Subcutaneous abdominal adipose tissue (tissue), 5 donors: Measurements from ENCODE around the gene NCK1.
"Not testable (repeated sequence)": the region's sequence is repeated elsewhere in the genome, so short reads cannot be mapped to it uniquely, and the experiment has no call there.

Experiments used
- H3K27ac ChIP-seq: one replicate; pipeline ENCODE4 v1.7.0; 2013; ENCODE audit warnings: low read depth, mild to moderate bottlenecking, inconsistent platforms, low read length, moderate library complexity
- H3K27me3 ChIP-seq, 5 donors: one replicate each; pipeline ENCODE4 v1.7.0; 2013; ENCODE audit warnings: low read length in 5 of 5, inconsistent platforms in 1 of 5; ENCODE audit not compliant: control insufficient read depth in 5 of 5, insufficient read depth in 4 of 5
- H3K36me3 ChIP-seq, 5 donors: one replicate each; pipeline ENCODE4 v1.7.0; 2013; ENCODE audit warnings: low read length in 5 of 5; ENCODE audit not compliant: control insufficient read depth in 5 of 5, insufficient read depth in 5 of 5
- H3K4me1 ChIP-seq, 5 donors: one replicate each; pipeline ENCODE4 v1.7.0; 2013; ENCODE audit warnings: low read length in 5 of 5, mild to moderate bottlenecking in 3 of 5, moderate library complexity in 1 of 5; ENCODE audit not compliant: control insufficient read depth in 5 of 5, insufficient read depth in 5 of 5
- H3K4me3 ChIP-seq, 5 donors: one replicate each; pipeline ENCODE4 v1.7.0; 2013; ENCODE audit warnings: low read length in 5 of 5, low read depth in 1 of 5
- H3K9ac ChIP-seq, 5 donors: one replicate each; pipeline ENCODE4 v1.7.0; 2013; ENCODE audit warnings: low read length in 5 of 5, mild to moderate bottlenecking in 4 of 5, moderate library complexity in 3 of 5
- H3K9me3 ChIP-seq, 5 donors: one replicate each; pipeline ENCODE4 v1.7.0; 2013; ENCODE audit warnings: low read length in 5 of 5; ENCODE audit not compliant: control insufficient read depth in 5 of 5
- donor health status: healthy.
- donor health status: healthy.
- donor health status: healthy.
- donor health status: healthy.
- donor health status: healthy.

The NCK1 gene

GRCh38 chr3:136987398-136987980 lies 125.5 kb downstream of the NCK1 start:
- H3K36me3 ChIP-seq, H3K9me3 ChIP-seq, H3K4me3 ChIP-seq, H3K27me3 ChIP-seq, H3K9ac ChIP-seq, H3K27ac ChIP-seq, H3K4me1 ChIP-seq: not testable (repeated sequence)

- Histone ChIP-seq H3K9ac (no peak overlapping the region), H3K27me3 (no peaks in the 10 kb centered on the region), H3K4me1 (no peaks in the 10 kb centered on the region), H3K9me3 (no peaks in the 10 kb centered on the region), H3K36me3 (no peaks in the 10 kb centered on the region), H3K4me3 (no peak overlapping the region), H3K27ac (no peak overlapping the region)
Measured at GRCh38 chr3:136988651-136989050, 126.6 kb downstream of the NCK1 start.

GRCh38 chr3:136989781-136990524 lies 127.9 kb downstream of the NCK1 start:
- Histone ChIP-seq H3K36me3 (no peaks in the 10 kb centered on the region), H3K9me3 (no peaks in the 10 kb centered on the region), H3K27me3 (no peaks in the 10 kb centered on the region), H3K4me3 (no peak overlapping the region), H3K4me1 (peaks cover 0 to 7% (median 7%) of the 10 kb centered on the region in 5 donors), H3K27ac (no peak overlapping the region), H3K9ac (no peak overlapping the region)

- H3K4me3 ChIP-seq, result no peak overlapping the region
- peaks cover 5 to 16% (median 15%) of the 10 kb centered on the region in 5 donors for H3K4me1 ChIP-seq
- no peaks in the 10 kb centered on the region for H3K36me3 ChIP-seq
- H3K9me3 ChIP-seq, result no peaks in the 10 kb centered on the region
- no peaks in the 10 kb centered on the region for H3K27me3 ChIP-seq
- H3K27ac ChIP-seq, result no peak overlapping the region
- H3K9ac ChIP-seq, result no peak overlapping the region
Measured at GRCh38 chr3:136990826-136991225, 128.8 kb downstream of the NCK1 start.

- Histone ChIP-seq H3K4me1 (peaks cover 7 to 19% (median 15%) of the 10 kb centered on the region in 5 donors), H3K36me3 (no peaks in the 10 kb centered on the region), H3K27ac (no peak overlapping the region)
Measured at GRCh38 chr3:136992115-136992514, 130.1 kb downstream of the NCK1 start.

GRCh38 chr3:136994772-136995516 lies 132.9 kb downstream of the NCK1 start:
- peak overlapping the region in 1 of 5 donors; percentile 31 for H3K9ac ChIP-seq
- H3K4me3 ChIP-seq, result peak overlapping the region in 2 of 5 donors; percentile 11 to 14
- peaks cover 7 to 19% (median 15%) of the 10 kb centered on the region in 5 donors for H3K4me1 ChIP-seq
- H3K9me3 ChIP-seq, result no peaks in the 10 kb centered on the region
- H3K36me3 ChIP-seq, result no peaks in the 10 kb centered on the region
- no peaks in the 10 kb centered on the region for H3K27me3 ChIP-seq
- peak overlapping the region; percentile 93 for H3K27ac ChIP-seq

More at GRCh38 chr3:136992115-136992514, 130.1 kb downstream of the NCK1 start:
- H3K9me3 ChIP-seq, result no peaks in the 10 kb centered on the region
- no peaks in the 10 kb centered on the region for H3K27me3 ChIP-seq
- H3K4me3 ChIP-seq, result no peak overlapping the region
- H3K9ac ChIP-seq, result no peak overlapping the region

GRCh38 chr3:136995652-136996051 lies 133.6 kb downstream of the NCK1 start:
- H3K36me3 ChIP-seq, result peaks cover 0 to under 1% (median 0%) of the 10 kb centered on the region in 5 donors
- H3K4me1 ChIP-seq, result peaks cover 7 to 19% (median 15%) of the 10 kb centered on the region in 5 donors
- H3K27me3 ChIP-seq, result no peaks in the 10 kb centered on the region
- H3K9me3 ChIP-seq, result no peaks in the 10 kb centered on the region
- peak overlapping the region; percentile 93 for H3K27ac ChIP-seq
- H3K4me3 ChIP-seq, result no peak overlapping the region
- H3K9ac ChIP-seq, result no peak overlapping the region
